HG03432 (cell line): ENCODE data around the gene PLEKHG3.

Experiments used
- ATAC-seq: cut with Tn5 transposase; IDR thresholded peaks from one replicate; pipeline ENCODE4 v1.9.1; 2021; ENCODE audit warnings: mild to moderate bottlenecking, moderate library complexity; ENCODE audit not compliant: unreplicated experiment

Gene PLEKHG3

DNA sequence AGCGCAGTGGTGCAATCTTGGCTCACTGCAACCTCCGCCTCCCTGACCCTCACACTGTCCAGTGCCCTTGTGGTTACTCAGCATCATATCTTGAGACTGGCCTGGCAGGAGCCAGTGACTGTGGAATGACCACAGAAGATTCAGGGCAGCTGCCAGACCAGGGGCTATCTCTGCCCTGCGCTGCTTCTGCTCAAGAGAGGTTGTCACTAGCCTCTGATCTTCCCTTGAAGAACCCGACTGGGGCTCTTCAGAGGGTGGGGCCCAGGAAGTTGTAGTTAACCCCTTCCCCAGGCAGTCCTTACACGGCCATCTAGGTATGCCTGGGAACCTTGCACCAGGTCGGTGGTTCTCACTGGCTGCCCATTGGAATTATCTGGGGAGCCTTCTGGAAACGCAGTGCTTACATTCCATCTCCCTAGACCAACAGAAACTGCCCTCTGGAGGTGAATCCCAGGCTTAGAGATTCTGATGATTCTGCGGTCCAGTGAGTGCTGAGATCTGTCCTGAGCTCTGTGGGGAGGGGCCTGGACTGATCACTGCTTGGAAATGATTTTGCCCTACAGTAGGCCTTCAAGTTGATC is 41.4 kb downstream of the PLEKHG3 start:
- no peak for ATAC-seq

DNA sequence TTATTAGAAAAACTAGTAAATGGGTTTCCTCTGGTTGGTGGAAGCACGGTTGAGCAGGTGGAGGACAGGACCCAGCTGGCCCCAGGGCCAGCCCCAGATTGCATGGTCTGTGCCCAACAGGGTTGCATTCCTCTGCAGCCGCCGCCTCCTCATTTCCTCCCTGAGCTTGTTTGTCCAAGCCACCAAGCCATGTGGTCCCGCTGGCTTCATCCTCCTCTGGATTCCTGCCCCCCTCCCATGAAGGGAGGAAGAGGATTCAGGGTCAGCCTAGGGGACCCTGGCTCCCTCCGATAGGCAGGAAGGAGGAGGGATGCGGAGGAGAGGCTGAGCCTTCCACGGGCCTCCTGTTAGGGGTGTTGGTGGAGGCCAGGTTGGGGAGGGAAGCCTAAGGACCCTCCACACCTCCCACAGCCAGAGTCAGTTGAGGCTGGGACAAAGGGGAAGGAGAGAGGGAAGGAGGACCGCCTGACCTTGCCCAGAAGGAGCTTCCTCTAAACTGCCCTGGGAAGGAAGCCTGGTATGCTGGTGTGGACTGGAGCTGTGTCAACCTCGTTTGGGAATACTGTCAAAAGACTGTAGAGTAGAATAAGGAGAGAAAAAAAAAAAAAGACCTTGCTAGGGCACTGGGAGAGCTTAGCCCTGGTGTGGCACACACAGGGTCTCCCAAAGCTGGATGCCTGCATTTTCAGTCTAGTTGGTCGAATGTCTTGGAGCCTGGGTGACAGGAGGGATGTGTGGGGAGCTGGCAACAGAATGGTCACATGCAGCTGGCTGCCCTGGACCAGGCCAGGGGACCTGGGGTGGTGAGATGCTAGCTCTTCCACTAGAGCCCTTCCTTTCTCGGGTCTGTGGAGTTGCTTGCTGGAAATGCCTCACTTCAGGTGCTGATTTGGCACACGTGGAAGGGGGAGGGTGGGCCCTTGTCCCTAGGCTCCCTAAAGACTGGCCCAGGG is 42.4 kb downstream of the PLEKHG3 start:
- ATAC-seq, result no peak

DNA sequence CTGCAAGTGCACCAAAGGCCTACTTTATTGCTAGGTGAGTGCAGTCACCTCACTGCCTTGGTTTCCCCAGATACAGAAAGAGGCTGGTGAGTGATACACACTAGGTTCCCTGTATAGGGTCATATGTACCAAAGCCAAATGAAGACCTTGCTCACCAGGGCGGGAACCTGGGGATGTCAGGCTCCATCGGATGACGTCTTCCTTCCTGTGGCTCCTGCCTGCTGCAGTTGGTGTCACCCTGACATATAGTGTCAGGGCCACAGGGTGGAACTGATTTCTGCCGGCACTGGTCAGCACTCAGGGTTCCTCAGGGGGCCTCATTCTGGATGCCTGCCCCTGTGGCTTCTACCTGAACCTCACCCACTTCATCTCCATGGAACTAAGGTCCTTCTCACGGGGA is 43.1 kb downstream of the PLEKHG3 start:
- no peak for ATAC-seq

DNA sequence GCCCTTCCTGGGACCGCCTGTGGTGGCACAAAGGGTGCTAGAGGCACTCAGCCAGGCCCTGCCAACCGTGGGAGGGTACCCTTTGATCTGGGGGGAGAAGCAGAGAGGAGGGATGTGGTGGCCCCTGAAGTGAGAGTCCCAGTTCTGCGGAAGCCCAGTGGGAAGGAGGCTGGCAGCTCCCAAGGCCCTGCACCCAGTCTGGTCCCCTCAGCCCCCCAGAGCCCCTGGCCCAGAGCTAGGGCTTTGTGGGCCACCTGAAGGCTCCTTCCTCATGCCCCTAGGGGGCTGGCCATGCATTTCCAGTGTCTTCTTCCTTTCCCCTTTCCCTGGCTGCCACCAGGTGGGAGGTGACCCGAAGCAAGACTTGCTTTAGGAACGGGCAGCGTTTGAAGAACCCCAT is 44.3 kb downstream of the PLEKHG3 start:
- no peak for ATAC-seq

DNA sequence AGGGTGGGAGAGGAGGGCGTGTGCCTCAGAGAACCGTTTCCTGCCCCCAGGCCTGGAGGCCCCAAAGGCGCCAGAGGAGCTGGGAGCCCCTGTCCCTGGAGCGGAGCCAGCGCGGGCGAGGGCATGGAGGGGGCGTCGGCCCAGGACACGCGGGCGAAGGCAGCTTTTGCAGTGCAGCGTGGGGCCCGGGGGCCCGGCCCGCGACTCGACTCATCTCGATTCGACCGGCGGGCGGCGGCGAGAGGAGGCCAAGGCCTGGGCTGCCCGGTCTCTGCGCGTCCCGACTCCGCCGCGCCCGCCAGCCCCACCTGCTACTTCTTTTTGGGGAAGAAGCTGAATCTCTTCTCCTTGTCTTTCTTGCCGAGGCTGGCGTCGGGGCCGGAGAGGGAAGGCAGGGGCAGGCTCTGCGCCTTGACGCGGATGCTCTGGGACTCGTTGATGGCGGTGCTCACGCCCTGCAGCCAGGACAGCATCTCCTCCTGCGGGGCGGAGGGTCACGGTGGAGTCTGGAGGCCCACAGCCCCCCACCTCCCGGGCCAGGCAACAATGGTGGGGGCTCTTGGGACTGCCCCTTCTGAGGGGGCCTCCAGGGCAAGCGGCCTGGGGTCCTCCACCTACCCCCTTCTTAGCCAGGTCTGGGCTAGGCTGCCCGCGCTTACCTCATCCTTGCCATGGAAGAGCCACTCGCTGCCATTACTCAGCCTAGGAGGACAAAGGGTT is 44.9 kb downstream of the PLEKHG3 start:
- no peak for ATAC-seq

DNA sequence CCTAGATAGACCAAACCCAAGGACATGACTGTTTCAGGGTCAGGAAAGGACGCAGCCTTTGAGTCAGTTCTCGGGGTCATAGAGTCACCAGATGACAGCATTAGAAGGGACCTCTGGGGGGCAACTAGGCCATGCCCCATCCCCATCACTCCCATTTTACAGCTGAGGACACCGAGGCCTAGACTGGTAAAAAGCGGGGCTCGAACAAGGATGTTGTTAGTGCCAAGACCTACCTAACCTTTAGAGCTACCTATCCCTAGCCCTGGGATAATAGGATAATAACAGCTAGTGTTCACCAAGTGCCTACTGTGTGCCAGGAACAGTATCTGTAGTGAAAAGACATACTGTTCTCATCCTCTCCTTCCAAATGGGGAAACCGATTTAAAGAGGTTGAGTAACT is 48.7 kb downstream of the PLEKHG3 start:
- ATAC-seq, result no peak

DNA sequence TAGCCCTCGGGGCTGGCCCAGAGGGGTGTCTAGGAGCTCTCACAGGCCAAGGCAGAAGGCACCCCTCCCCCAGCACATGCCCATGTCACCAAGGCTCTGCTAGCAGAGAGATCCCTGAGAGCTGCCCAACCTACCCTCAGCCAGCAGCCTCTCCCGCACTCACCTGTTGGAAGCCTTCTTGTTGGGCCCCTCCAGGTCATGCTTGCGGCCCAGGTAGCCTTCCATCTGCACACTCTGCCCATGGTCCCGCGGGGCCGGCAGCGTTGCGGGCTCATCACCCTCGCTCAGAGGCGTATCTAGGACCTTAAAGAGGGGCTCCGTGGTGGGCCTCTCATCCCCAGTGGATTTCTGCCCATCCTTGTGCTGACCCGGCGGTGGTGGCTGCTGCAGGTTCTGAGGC is 49.1 kb downstream of the PLEKHG3 start:
- ATAC-seq, result no peak

DNA sequence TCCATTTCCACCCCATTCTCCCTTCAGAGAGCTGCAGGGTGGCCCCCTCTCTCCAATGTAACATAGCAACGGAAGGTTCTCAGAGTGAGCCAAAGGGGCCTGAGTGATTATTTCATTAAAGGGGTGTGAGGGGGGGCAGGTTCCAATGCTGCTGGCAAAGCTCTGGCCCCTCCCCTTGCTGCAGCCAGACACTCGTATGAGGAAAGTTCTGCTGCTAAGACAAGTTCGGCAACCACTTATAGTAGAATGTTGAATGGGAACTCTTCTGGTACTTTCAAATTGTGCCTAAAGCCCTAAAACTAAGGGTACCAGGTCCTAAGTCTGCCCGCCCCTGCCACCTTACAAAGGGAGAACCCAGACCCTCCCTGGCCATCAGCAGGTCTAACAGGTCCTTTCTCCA is 49.8 kb downstream of the PLEKHG3 start:
- no peak for ATAC-seq

DNA sequence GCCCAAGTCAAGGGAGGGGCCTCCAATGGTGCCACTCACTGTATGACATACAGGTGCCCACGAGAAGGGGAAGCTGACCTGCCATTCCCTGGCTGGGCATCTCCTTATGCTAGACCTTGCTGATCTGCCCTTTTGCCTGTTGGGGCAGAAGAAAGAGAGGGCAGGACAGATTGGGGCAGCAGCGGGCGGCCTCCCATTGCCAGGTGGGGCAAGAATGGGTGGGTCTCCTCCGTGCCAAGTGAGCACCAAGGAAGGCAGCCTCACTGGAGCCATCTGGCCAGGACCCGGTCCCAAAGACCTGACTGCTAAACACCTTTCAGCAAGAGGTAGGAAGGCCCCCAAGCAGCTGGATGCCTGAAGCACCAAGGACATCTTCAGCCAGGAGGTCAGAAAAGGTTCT is 50.5 kb downstream of the PLEKHG3 start:
- ATAC-seq, result no peak

DNA sequence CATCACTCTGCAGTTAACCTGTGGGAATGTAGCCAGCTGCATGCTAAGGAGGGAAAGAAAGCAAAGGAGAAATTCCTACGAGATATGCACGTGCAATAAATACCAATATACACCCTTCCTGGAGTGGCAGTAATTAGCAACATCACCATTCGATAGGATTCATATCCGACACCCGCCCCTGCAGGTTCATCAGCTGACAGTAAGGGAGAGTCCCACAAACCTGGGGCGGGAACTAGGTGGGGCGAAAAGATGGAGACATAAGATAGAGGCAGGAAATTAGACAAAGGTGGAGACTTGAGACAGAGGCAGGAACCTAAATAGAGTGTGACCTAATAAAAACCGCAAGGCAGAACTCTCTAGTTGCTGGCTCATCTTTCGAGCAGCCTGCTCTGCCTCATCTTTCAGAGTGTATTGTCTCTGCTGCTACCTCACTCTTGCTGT is 51.6 kb downstream of the PLEKHG3 start:
- ATAC-seq, result no peak

DNA sequence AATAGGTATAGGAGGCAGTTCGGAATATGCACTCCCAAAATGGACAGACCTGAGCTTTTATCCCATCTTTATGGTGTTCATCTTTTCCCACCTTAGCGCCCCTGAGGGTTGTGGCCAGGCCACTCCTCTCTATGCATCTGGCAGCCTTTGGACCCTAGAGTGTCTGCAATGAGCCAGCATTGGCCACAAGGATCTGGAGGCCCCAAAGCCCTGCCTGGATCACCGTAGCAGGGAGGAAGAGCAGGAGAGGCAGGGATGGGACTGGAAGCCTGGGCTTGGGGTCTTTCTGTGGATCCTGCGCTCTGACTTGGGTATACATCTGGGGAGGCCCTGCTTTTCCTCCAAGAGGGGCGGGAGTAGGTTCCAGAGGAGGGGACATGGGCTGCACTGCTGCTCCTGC is 52.5 kb downstream of the PLEKHG3 start:
- ATAC-seq, result no peak

DNA sequence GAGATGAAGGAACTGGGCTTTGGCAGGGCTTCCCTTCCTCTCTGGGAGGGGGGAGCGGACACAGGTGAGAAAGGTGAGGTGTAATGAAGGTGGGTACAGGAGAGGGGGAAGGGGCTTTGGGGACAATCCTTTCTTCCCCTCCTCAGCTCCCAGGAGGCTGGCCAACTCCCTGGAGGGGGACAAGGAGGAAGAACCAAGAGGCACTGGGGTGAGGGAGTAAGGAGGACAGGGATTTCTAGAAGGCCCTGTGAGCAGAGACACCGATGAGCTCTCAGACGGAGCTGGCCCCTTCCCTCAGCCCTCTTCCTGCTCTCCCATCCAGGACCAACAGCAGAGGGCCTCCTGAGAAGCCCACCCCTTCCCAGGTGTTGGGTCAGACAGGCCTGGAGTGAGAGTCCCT is 53.4 kb downstream of the PLEKHG3 start:
- no peak for ATAC-seq

DNA sequence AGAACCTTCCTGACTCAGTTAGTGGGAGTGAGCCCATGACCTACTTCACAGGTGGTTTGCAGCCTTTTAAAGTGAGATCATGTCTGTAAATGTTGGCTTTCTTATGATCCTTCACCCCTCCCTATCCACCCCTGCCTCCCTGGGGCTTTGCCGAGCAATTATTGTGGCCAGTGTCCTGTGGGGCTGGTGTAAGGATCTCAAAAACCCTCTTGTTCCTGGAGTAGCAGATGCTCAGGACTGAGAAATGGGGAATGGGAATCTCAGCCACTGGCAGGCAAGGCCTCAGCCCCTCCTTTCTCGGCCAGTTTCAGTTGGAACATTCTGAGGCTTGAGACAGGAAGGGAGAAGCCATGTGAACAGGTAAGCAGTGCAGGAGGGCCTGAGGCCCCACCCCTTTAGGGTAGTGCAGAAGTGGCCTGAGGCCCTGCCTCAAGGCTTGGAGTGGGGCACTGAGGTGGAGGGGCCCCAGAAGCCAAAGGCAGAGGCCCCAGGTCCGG is 53.8 kb downstream of the PLEKHG3 start:
- ATAC-seq, result no peak

DNA sequence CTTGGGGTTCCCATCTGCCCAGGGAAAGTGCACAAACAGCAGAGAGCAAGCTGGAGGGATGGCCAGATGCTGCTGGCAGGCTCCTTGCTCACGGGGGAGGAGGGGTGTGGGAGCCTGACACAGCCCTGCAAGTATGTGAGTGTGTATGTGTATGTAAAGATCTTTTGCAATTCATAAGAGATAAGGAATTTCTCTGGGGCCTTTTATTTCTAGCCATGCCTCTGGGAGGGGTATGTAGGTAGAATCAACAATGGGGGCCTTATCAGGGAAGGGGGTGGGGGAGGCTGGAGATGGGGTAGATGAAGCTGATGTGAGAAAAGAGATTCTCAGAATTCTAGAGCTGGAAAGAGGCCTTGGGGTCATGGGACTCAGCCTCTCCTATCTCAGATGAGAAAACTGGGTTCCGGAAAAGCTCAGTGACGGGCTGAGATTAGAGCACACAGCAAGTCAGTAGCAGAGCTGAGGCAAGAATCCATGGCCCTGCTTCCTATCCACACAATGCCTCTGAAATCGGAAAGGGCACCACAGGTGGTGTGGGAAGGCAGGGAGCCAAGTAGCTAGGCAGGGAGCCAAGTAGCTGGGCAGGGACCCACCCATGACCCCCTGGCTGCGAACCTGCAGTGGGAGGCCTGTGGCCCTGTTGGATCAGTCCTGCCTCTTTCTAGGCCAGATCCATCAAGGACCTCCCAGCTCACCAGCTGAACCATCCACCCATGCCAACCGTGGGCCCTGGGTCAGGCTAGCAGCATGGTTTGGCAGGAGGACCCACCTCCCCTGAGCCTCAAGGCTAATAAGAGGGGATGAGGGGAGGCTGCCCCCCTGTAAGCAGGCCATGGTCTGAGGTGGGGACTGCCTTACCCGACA is 54.7 kb downstream of the PLEKHG3 start:
- no peak for ATAC-seq

DNA sequence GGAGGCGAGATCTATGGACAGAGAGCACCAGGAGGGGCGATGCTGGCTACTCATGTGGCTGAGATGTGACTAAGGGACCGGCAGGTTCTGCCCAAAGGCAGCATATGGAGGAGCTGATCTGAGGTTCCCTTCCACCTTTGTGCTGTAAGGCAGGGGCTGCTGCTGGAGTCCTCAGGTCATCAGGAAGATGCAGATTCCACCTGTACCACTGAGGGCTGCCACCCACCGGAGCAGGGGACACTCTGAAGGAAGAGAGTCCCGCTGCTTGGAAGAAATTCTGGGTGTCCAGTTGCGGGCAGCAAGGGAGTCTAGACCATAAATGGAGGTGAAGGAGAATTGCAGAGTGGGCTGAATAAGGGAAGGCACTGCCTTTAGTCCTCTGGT is 55.3 kb downstream of the PLEKHG3 start:
- no peak for ATAC-seq

DNA sequence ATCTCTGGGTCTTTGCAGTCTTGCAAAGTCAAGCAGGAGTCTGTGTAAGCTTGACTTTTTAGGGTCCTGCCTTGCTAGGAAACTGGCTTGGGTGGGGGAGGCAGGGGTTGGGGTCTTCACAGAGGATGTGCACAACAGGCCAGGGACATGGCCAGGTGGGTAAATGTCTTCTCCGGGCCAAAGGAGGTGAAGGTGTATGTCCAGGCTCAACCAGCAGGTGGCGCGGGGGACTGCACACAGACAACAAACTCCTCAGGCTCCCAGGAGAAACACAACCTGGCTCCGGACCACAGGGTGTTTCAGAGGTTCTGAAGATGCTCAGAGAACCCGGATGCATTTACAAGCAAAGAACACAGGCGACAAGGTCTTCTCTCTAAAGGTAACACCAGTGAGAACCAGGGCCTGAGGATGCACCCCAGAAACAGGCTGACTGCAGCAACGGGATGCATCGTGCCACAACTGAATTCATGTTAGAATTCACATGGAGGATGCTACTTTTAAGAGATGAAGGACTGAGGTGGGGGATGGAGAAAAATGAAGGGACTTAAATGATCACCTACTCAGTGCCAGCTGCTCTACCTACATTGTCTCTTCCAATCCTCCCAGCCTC is 56.0 kb downstream of the PLEKHG3 start:
- ATAC-seq, result no peak

DNA sequence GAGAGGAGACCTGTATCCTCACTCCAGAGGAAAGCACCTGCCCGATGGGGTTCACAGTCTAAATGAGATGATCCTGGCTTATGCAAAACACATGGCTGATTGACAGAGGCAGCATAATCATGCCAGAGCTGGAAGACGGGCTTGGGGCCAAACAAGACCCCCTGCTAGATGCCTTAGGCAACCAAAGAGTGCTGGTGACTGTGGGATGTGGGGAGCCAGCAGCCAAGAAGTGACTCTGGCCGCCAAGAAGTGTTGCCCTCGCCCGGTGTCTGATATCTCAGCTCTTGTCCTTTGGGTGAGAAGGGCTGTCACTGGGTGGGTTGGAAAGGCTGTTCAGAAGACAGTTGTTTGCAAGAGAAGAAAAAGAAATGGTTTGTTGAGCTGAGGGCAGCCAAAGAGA is 56.7 kb downstream of the PLEKHG3 start:
- no peak for ATAC-seq

DNA sequence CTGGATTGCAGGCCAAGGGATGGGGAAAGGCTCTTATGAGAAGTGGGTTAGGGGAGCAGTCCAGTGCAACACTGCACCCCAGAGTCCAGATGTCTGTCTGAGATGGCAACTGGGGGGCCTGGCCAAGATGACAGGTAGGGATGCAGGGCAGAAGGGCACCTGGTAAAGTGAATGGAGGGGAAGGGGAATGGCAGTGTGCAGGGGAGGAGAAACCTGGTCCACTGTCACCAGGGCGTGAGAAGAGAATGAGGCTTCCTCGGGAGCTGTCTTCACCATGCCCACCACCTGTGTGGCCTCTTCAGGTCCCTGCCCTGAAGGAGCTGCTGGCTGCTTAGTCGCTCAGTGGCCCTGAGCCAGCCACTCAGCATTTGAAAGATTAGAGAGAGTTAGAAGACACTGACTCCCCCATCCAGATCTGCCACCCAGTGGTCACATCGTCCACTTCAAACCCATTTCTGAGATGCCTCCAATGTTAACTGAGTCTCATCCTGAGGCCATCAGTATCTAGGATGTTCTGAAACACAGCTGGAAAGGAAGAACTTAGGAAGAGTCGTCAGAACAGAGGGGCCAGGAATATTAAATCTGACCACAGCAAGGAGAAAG is 57.3 kb downstream of the PLEKHG3 start:
- ATAC-seq, result no peak

DNA sequence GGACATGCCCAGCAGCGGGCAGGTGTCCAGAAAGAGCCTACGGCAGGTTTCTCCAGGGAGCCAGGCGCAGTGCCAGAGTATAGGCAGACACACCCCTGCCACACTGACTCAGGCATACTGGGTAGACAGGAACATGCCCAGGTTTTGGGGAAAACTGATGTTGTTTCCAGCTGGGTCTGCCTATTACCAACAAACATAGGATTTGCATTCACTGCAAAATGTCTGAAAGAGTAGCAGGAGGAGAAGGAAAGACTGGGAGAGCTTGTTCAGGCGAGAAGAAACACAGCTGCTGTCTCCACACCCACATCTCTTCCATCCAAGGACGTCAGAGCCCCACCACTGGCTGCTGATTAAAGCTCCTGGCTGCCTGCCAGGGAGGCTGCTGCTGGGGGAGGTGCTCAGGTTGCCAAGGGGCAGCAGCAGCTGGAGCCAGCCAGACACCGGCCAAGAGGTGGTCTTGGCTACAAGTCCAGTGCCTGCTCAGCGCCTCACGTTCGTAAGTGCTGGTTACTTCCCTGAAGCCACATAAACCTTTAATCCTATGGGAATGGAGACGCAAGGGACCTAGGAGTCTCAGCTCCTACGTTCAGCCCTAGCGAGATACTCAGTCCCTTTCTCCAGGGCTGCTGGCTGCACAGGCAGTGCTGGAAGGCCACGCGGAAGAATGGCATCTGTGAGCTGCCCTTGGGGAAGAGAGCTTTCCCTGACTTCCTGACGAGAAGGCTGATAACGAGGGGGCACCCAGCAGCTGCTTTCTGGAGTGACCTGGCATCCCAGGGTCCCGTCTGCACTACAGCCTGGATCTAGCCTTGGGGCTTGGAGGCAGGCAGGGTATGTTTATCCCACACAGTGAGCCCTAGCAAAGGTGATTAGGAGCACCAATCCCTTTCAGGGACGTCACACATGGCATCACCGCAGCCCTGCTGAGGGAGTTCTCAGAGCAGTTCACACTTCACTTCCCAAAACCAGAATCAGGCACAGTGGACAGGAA is 58.1 kb downstream of the PLEKHG3 start:
- ATAC-seq, result no peak
